Measurements from ENCODE around the gene FAM151B. TPM values are rescaled to one million over a fixed set of nuclear protein-coding genes. Genes with fewer than 3 reads are reported as not detected.

Gene FAM151B
- total RNA-seq, 1 donor from 2014 or later = 7.6 TPM

DNA sequence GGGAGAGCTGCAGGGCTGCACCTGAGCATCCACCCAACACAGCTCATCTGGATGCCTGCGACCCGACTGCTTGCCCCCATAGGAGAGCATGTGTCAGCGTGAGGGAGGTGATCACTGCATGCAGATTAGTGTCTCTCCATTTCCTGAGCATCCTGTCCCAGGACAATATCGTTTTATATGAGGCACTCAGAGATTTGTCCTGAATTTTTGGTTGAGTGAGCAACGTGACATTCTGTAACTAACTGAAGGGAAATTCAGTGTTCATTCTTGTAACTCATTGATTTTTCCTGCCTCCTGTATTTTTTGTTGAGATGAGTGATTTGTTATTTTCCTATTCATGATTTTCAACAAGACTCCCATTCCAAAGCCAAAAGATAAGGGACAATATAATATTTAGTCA lies 102.9 kb downstream of the FAM151B start:
- no peak for DNase-seq

DNA sequence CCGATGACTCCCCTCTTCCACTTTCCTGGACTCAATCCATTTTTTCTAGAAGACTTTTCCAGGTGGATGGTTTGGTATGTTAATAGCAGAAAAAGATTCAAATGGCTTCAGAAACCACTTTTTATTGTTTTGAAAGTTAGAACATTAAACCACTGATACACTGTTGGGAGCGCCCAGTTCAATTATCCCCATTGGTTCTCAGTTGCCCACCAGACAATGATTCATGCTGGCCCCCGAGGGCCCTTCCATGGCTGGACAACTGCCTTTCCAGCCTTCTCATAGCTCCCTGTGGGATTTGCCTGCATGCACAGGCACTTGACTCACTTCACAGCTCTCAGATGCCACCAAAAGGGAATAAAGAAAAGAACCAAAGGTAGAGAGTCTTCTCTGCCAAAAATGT lies 103.5 kb downstream of the FAM151B start:
- no peak for DNase-seq

DNA sequence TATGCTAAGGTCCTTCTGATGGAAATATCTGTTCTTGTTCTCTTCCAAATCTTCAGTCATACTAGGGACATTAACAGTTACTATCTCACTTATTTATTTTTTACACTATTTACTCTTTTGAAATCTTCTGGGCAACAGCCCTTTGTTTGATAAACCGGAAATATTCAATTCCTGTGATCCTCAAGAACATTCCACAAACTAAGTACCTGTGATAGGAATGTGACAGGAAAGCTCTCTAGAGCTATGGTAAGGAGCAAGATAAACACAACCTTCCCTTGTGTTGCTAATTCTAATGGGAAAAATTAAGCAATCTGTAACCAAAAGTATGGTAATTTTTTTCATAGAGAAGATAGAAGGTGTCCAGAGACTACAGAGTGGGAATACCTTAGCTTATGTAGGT lies 104.2 kb downstream of the FAM151B start:
- no peak for DNase-seq

Other genes starting within 250 kb of the FAM151B start
- gene SERINC5, start 232.1 kb upstream of the FAM151B start, total RNA-seq = 41.2 TPM
- not detected for gene SPZ1, start 168.1 kb upstream of the FAM151B start, total RNA-seq
- gene ZFYVE16, start 80.0 kb upstream of the FAM151B start, total RNA-seq = 67.6 TPM
- gene ANKRD34B, start 82.2 kb downstream of the FAM151B start, total RNA-seq = 0.10 TPM
- gene MSH3, start 166.6 kb downstream of the FAM151B start, total RNA-seq = 19.3 TPM
- gene DHFR, start 166.9 kb downstream of the FAM151B start, total RNA-seq = 19.9 TPM